ENCODE results near the gene CLPTM1. TPM values are rescaled to one million over a fixed set of nuclear protein-coding genes. Genes with fewer than 3 reads are reported as not detected.

CLPTM1 gene
- total and polyA plus RNA-seq, 4 donors = 35.9 to 130 (median 85.3) TPM

DNA sequence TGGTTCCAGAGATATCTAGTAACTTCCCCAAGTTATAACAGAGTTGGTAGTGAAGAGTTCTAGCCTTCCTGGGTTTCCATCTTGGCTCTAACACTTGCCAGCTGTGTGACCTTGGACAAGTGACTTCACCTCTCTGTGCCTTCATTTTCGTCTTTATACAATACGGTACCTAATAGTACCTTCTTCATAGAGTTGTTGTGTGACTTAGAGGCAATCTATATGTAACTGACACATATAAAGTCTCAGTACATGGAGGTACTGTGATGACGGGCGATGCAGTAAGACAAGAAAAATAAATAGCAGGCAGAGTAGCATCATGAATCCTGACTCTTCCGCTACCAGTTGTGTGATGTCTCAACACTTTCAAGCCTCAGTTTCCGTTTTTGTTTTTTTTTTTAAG is 75.6 kb downstream of the CLPTM1 start:
- Histone ChIP-seq H3K27me3 (ENCODE audit: control insufficient read depth in 3 of 3, insufficient read depth in 3 of 3, low read length in 2 of 3) (no peaks in the 10 kb centered on the region), H3K36me3 (ENCODE audit: control insufficient read depth in 4 of 4, insufficient read depth in 4 of 4, low read length in 4 of 4) (peaks cover 0 to 42% (median 4%) of the 10 kb centered on the region in 4 donors), H3K27ac (ENCODE audit: low read depth in 1 of 2, low read length in 1 of 2) (no peak overlapping the region), H3K9me3 (ENCODE audit: control insufficient read depth in 4 of 4, insufficient read depth in 3 of 4, low read length in 3 of 4) (no peaks in the 10 kb centered on the region), H3K9ac (ENCODE audit: insufficient read depth in 1 of 2, low read length in 2 of 2) (no peak overlapping the region), H3K4me1 (ENCODE audit: control insufficient read depth in 5 of 5, insufficient read depth in 5 of 5, low read length in 5 of 5) (no peaks in the 10 kb centered on the region), H3K4me3 (no peak overlapping the region)
- TF ChIP-seq, protein P1, sequence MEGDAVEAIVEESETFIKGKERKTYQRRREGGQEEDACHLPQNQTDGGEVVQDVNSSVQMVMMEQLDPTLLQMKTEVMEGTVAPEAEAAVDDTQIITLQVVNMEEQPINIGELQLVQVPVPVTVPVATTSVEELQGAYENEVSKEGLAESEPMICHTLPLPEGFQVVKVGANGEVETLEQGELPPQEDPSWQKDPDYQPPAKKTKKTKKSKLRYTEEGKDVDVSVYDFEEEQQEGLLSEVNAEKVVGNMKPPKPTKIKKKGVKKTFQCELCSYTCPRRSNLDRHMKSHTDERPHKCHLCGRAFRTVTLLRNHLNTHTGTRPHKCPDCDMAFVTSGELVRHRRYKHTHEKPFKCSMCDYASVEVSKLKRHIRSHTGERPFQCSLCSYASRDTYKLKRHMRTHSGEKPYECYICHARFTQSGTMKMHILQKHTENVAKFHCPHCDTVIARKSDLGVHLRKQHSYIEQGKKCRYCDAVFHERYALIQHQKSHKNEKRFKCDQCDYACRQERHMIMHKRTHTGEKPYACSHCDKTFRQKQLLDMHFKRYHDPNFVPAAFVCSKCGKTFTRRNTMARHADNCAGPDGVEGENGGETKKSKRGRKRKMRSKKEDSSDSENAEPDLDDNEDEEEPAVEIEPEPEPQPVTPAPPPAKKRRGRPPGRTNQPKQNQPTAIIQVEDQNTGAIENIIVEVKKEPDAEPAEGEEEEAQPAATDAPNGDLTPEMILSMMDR (IDR thresholded peaks at IDR 0.05; ENCODE audit: control extremely low read depth, extremely low read depth) = no peak
- WGBS, 2 donors = 93 to 95% methylated on average over 6 of the region's 6 CpGs
- no peak for DNase-seq
- no peak for ATAC-seq (ENCODE audit: insufficient read depth, low FRiP score)

DNA sequence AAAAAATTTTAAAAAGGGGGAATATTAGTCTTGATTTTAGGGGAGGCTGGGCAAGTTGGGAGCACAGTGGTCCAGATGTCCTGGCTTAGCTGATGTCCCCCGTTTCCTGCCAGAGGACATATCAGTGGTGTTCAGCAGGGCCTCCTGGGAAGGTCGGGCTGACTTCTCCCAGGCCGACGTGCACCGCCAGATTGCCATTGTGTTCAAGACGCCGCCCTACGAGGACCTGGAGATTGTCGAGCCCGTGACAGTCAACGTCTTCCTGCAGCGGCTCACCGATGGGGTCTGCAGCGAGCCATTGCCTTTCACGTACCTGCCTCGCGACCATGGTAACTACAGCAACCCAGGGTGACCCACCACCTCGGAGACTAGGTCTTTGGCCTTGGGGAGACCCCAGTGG is 77.2 kb downstream of the CLPTM1 start:
- peaks cover 0 to 44% (median 4%) of the 10 kb centered on the region in 4 donors for H3K36me3 ChIP-seq (ENCODE audit: control insufficient read depth in 4 of 4, insufficient read depth in 4 of 4, low read length in 4 of 4)
- no peak for DNase-seq
- H3K27ac ChIP-seq (ENCODE audit: low read depth in 1 of 2, low read length in 1 of 2) = no peak overlapping the region
- H3K4me3 ChIP-seq = no peak overlapping the region
- no peak for ATAC-seq (ENCODE audit: insufficient read depth, low FRiP score)
- no peak overlapping the region for H3K9ac ChIP-seq (ENCODE audit: insufficient read depth in 1 of 2, low read length in 2 of 2)
- 92% methylated on average over 18 of the region's 18 CpGs for WGBS, 2 donors
- no peaks in the 10 kb centered on the region for H3K4me1 ChIP-seq (ENCODE audit: control insufficient read depth in 5 of 5, insufficient read depth in 5 of 5, low read length in 5 of 5)
- H3K9me3 ChIP-seq (ENCODE audit: control insufficient read depth in 4 of 4, insufficient read depth in 3 of 4, low read length in 3 of 4) = no peaks in the 10 kb centered on the region
- H3K27me3 ChIP-seq (ENCODE audit: control insufficient read depth in 3 of 3, insufficient read depth in 3 of 3, low read length in 2 of 3) = no peaks in the 10 kb centered on the region
- TF ChIP-seq, protein P1 (IDR thresholded peaks at IDR 0.05; ENCODE audit: control extremely low read depth, extremely low read depth) = no peak

DNA sequence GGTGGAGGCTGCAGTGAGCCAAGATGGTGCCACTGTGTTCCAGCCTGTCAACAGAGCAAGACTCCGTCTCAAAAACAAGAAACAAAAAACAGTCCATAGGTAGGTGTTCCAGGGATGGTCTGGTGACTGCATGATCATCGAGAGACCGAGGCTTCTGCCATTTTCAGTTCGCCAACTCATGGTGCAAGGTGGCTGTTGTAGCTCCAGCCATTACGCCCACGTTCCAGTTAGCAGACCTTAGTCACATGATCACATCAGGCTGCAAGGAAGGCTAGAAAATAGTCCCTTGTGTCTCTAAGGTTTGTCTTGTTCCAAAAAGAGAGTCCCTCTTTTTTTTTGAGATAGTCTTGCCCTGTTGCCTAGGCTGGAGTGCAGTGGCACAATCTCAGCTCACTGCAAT is 80.6 kb downstream of the CLPTM1 start:
- peaks cover 7 to 12% (median 10%) of the 10 kb centered on the region in 5 donors for H3K4me1 ChIP-seq (ENCODE audit: control insufficient read depth in 5 of 5, insufficient read depth in 5 of 5, low read length in 5 of 5)
- TF ChIP-seq, protein P1 (IDR thresholded peaks at IDR 0.05; ENCODE audit: control extremely low read depth, extremely low read depth) = no peak
- H3K9ac ChIP-seq (ENCODE audit: insufficient read depth in 1 of 2, low read length in 2 of 2) = no peak overlapping the region
- H3K27me3 ChIP-seq (ENCODE audit: control insufficient read depth in 3 of 3, insufficient read depth in 3 of 3, low read length in 2 of 3) = no peaks in the 10 kb centered on the region
- 98% methylated on average over 6 of the region's 6 CpGs for WGBS, 2 donors
- H3K27ac ChIP-seq (ENCODE audit: low read depth in 1 of 2, low read length in 1 of 2) = no peak overlapping the region
- no peak overlapping the region for H3K4me3 ChIP-seq
- no peak for DNase-seq
- no peaks in the 10 kb centered on the region for H3K9me3 ChIP-seq (ENCODE audit: control insufficient read depth in 4 of 4, insufficient read depth in 3 of 4, low read length in 3 of 4)
- ATAC-seq (ENCODE audit: insufficient read depth, low FRiP score) = no peak
- H3K36me3 ChIP-seq (ENCODE audit: control insufficient read depth in 4 of 4, insufficient read depth in 4 of 4, low read length in 4 of 4) = peaks cover 0 to 34% (median 5%) of the 10 kb centered on the region in 4 donors

Measured in lung (tissue), 12 donors.